CD1c-positive myeloid dendritic cell (primary cell): ENCODE measurements around the gene C11orf97.
A peak's percentile ranks its signal among the peaks of the same experiment; 100 is the strongest.
"Not testable (repeated sequence)": the region's sequence is repeated elsewhere in the genome, so short reads cannot be mapped to it uniquely, and the experiment has no call there.

Source experiments
- DNase-seq: peaks from one replicate; pipeline ENCODE4 v3.0.0-alpha.2; 2016; ENCODE audit errors: extremely low spot score

The C11orf97 gene

DNA sequence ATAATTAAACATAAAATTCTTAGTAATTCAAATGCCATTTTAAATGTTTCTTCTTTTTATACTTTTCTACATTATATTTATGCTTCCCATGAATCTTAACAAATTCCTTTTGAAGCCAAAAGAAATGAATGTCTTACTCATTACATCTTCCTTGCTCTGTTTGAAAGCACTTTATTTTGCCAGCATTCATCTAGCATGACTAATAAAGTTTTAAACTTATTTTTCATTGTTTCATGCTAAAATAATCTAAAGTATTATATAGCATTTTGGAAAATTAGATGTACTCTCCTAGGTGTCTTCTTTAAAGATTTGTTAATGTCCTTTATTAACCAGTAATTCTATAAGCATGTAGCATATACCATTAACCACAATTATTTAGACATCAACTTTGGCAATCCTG, 45.2 kb downstream of the C11orf97 start:
- DNase-seq: no peak

DNA sequence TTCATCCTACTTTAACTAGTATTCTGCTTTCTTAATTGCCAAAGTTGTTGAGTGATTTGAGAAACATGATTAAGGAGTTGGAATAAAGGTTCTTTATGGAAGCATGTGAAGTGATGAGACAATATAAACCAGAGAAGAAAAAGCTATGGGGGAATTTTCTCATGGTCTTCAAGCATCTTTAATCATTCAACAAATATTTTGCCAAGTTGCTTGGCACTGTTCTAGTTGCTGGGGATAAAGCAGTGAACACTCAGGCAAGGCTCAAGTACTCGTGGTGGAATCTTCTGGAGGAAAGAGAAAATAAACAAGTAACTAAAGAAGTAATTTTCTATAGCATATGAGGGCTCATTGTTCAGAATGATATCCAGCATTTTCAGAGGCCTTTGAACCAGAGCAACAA, 45.7 kb downstream of the C11orf97 start:
- DNase-seq: no peak

DNA sequence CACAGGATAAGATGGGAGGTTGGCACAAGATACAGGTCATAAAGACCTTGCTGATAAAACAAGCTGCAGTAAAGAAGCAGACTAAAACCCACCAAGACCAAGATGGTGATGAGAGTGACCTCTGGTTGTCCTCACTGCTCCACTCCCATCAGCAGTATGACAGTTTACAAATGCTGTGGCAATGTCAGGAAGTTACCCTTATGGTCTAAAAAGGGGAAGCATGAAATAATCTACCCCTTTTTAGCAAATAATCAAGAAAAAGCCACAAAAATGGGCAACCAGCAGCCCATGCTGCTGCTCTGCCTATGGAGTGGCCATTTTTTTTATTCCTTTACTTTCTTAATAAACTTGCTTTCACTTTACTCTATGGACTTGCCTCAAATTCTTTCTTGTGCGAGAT, 46.2 kb downstream of the C11orf97 start:
- DNase-seq: peak; percentile 70

DNA sequence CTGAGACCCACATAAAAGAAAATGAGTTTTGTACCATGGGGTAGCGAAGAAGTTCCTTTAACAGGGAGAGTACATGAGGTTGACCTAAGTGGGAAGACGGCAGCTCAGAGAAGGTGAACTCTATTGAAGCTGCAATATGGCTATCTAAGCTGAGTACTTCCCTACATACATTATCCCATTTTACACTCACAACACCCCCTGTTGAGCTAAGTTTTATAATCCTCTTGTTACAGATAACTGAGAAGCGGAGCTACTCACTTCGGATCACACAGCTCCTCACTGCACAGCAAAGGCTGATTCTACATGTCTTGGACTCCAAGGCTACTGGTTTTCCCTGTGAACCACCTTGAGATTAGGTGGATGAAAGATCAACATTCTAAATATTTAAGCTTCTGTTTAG, 46.7 kb downstream of the C11orf97 start:
- DNase-seq: no peak

DNA sequence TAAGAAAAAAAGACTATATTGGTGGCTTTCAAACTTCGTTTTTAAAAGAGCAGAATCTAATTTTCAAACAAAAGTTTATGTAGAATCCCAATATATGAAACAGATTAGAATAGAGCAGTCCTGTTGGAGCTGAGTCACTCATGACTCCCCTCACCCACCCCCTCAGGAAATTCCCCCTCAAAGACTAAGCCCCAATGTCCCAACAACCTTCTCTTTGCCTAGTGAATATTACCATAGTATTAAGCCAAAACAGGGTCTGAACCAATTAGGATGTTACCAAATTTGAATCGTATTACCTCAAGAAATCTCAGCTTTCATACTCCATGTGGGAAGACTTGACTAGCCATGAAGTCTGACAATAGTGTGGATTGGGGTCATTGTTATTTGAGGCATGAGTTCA, 47.1 kb downstream of the C11orf97 start:
- no peak for DNase-seq

DNA sequence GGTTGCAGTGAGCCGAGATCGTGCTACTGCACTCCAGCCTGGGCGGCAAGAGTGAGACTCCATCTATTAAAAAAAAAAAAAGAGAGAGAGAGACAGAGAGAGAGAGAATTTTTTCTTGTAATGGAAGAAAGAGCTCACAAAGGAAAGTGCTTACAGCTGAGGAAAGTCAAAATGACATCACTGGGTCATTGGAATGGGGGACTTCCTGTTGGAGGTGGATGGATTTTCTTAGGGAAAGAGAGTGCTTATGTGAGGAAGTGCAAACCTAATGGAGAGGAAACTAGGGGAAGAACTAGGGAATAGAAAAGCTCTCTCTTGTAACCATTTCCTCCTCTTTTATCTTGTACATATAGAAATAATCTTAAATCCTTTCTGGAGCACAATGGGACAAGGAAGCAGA, 48.6 kb downstream of the C11orf97 start:
- no peak for DNase-seq

DNA sequence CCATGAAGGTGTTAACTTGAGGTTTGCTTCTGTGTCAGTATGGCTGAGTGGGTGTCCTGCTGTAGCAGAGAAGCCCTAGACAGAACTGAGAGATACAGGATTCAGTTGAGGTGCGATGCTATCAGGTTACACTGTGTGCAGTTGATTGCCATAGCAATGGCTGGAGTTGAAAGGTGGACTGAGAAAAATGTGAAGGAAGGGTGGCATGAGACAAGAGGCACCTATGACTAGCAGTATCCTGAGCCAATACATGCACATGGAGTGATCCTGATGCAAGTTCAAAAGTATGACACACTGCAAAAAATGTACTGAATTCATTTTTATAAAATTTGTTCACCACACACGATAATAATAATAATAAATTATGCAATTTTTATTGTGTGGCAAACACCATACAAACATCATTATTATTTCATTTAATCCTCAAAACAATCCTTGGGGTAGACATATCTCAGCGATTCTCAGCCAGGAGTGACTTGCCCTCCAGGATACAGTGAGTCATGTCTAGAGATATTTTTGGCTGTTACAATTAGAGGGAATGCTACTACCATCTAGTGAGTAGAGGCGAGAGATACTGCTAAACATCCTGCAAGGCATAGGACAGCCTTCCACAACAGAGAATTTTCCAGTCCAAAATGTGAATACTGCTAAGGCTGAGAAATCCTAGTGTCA, 51.1 kb downstream of the C11orf97 start:
- no peak for DNase-seq

DNA sequence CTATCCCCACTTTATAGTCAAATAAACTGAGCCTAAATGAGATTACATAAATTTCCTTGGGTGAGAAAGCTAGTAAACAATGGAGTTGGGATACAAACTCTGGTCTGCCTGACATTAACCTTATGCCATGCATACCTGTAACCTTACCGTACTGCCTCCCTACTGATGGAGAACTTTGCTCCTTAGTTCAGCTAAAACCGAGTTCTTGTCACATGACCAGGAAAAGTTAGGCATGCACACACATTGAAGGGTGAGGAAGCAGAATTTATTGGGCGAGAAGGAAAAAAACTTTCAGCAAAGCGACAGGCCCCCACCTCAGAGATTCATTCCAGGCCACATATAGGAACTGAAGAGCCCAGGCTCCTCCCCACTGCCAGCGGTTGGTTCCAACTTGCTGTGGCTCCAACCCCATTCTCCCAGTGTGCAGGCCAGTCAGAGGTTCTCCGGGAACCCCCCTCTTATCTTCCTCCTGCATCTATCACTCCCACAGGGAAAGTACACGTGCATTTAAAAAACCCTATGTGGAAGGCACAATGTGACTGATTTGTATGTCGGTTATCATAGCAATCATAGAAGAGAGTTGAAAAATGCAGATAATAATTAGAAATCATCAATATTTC, 51.7 kb downstream of the C11orf97 start:
- no peak for DNase-seq

DNA sequence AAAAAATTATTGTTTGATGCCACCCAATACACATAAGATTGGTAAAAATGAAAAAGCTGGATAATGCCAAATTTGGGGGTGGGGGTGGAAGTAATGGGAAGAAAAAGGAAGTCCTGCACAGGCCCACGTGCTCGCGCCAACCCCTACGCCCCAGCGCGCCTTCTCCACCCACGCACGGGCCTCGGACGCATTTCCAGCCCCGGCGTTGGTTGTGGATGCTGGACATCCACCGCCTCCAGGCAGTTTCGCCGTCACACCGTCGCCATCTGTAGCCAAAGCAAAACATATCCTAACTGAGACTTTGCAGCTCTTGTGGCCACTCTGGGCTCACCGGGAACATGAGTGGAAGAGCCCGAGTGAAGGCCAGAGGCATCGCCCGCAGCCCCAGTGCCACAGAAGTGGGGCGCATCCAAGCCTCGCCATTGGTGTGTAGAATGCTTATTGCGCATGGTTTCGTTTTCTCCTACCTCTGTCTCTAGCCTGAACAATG, 55.0 kb downstream of the C11orf97 start, which contains the start of gene PIWIL4:
PIWIL4 (plus strand) TSS at position 188 of the 490 bp plus-strand sequence; CDS start at position 339, 151 bp downstream.
- DNase-seq: no peak

DNA sequence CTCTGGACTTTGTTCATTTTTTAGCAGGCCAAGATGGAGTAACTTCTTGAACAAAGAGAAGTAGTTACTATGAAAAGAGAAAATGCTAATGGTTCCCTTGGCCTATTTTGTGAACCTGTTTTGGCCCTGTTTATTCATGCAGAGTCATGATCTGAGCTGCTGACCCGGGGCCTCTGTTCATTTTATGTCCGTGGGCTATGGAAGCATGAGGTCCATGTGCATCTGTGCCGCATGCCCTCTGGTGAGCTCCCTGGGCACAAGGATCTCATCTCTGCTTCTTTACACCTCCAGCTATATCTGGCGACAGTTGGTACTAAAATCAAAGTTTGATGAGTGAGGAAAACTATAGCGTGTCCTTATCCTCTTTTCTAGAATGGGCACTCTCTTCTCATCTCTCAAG, 55.9 kb downstream of the C11orf97 start:
- no peak for DNase-seq

DNA sequence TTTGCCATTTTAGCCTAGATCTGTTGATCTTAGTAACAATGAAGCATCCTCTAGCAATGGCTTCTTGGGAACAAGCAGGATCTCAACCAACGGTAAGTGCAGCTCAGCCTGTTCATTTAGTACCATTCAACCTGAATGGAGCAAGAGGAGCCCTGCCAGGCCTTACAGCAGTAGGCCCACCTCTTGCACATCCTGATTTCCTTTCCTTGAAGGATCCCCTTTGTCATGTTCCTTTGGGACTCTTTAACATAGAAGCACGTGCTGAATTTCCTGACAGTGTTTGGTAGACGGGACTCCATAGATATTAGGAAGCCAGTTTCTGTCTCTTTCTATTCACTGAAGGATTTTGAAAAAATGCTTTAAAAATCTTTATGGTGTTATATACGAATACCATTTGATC, 56.5 kb downstream of the C11orf97 start:
- no peak for DNase-seq

DNA sequence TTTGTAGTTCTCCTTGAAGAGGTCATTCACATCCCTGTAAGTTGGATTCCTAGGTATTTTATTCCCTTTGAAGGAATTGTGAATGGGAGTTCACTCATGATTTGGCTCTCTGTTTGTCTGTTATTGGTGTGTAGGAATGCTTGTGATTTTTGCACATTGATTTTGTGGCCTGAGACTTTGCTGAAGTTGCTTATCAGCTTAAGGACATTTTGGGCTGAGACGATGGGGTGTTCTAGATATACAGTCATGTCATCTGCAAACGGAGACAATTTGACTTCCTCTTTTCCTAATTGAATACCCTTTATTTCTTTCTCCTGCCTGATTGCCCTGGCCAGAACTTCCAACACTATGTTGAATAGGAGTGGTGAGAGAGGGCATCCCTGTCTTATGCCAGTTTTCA, 60.7 kb downstream of the C11orf97 start:
- not testable (repeated sequence) for DNase-seq

DNA sequence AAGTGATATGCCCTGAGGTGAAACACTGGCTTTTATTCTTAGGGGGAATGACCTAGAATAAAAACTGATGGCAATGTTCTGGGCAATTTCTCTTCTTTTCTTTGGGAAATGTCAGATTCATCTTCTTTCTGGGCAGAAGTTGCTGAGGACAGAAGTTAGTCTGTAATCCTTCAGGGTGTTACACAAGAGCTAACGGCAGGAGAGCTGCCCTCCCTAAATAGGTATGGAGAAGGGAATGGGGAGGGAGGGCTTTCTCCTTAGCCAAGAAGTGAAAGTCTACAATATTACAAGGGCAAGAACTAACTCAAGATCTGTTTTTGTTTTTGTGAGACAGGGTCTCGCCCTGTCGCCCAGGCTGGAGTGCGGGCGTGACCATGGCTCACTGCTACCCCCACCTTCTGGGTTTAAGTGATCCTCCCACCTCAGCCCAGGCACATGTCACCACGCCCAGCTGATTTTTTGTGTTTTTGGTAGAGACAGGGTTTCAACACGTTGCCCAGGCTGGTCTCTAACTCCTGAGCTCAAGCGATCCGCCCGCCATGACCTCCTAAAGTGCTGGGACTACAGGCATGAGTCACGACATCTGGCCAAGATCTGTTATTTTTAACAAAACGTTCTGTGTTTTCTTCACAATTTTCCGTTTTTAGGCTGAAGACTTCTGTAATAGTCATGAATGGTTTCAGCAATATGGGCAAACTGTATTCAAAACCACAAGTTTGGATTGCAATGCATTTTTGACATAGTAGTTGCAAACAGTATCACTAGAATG, 62.1 kb downstream of the C11orf97 start:
- DNase-seq: peak; percentile 51

DNA sequence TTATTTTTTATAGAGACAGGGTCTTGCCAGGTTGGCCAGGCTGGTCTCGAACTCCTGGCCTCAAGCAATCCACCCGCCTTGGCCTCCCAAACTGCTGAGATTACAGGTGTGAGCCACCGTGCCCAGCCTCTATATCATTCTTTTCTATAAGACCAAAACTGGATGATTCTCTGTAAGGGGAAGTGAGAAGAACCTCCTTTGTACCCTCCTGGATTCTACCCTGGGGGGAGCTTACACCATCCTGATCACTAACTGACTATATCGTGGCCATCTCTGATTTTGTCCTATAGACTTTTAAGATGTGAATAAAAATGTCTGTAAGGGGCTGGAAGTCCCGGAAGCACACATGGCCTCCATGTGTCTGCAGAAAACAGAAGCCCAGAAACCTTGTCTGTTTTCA, 64.0 kb downstream of the C11orf97 start:
- peak; percentile 26 for DNase-seq

DNA sequence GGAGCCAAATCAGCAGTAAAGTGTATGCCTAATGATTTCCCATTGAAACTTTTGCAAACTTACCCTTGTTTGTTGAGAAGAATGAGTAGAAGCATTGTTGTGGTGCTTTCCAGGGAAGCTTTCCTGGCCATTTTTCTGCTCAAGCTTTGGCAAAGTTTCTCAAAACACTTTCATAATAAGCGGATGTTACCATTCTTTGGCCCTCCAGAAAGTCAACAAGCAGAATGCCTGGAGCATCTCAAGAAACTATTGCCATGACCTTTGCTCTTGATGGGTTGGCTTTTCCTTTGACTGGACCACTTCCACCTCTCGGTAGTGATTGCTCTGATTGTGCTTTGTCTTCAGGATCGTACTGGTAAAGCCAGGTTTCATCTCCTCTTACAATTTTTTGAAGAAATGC, 65.6 kb downstream of the C11orf97 start:
- DNase-seq: no peak
